Chondrocyte (in vitro differentiated cells): ENCODE data around the gene DCTN1. TPM values are rescaled to one million over a fixed set of nuclear protein-coding genes. Genes with fewer than 3 reads are reported as not detected.

Source experiments
- DNase-seq: peaks from one replicate; pipeline ENCODE4 v3.0.0; 2021; ENCODE audit warnings: mixed read lengths, low spot score
- H3K27ac Mint-ChIP-seq: one replicate; pipeline ENCODE4 v1.8.0; 2021; ENCODE audit warnings: mild to moderate bottlenecking, moderate library complexity, mixed read lengths; ENCODE audit not compliant: unreplicated experiment
- H3K27me3 Mint-ChIP-seq: 2 replicates; pipeline ENCODE4 v1.8.0; 2021; ENCODE audit warnings: low read depth, mixed read lengths
- H3K36me3 Mint-ChIP-seq: 2 replicates; pipeline ENCODE4 v1.8.0; 2021; ENCODE audit warnings: low read depth, mixed read lengths
- H3K4me1 Mint-ChIP-seq: 2 replicates; pipeline ENCODE4 v1.8.0; 2021; ENCODE audit warnings: low read depth, mild to moderate bottlenecking, mixed read lengths
- H3K4me3 Mint-ChIP-seq: one replicate; pipeline ENCODE4 v1.8.0; 2021; ENCODE audit warnings: mild to moderate bottlenecking, moderate library complexity, mixed read lengths; ENCODE audit not compliant: unreplicated experiment
- H3K9me3 Mint-ChIP-seq: 2 replicates; pipeline ENCODE4 v1.8.0; 2021; ENCODE audit warnings: low read depth, mixed read lengths
- CTCF ChIP-seq: fragments of 200-600 bp; sonication (generic); IDR thresholded peaks from 2 replicates; pipeline ENCODE4 v1.5.0; 2021; ENCODE audit warnings: antibody characterized with exemption, mild to moderate bottlenecking, moderate library complexity
- total RNA-seq: library from RNA; stranded (reverse); gene quantifications from 3 replicates; pipeline ENCODE4 v1.2.1, GENCODE V29; 2021

The DCTN1 gene
- total RNA-seq, 1 donor from 2014 or later: 157 TPM

- peaks cover 4% of the 10 kb centered on the region for H3K36me3 Mint-ChIP-seq
- no peak for TF ChIP-seq CTCF
These were observed 63.4 kb downstream of the DCTN1 start for GRCh38 chr2:74316627-74317295.

GRCh38 chr2:74314107-74314506 lies 66.0 kb downstream of the DCTN1 start:
- H3K4me3 Mint-ChIP-seq: no peak overlapping the region
- no peak for DNase-seq
- no peak overlapping the region for H3K27ac Mint-ChIP-seq
- no peak for TF ChIP-seq CTCF
- no peaks in the 10 kb centered on the region for H3K4me1 Mint-ChIP-seq
- peaks cover 9% of the 10 kb centered on the region for H3K9me3 Mint-ChIP-seq
- peaks cover 13% of the 10 kb centered on the region for H3K36me3 Mint-ChIP-seq
- no peaks in the 10 kb centered on the region for H3K27me3 Mint-ChIP-seq

More at GRCh38 chr2:74316627-74317295, 63.4 kb downstream of the DCTN1 start:
- H3K27me3 Mint-ChIP-seq: no peaks in the 10 kb centered on the region
- H3K27ac Mint-ChIP-seq: no peak overlapping the region
- H3K9me3 Mint-ChIP-seq: peaks cover 2% of the 10 kb centered on the region
- H3K4me3 Mint-ChIP-seq: no peak overlapping the region
- no peaks in the 10 kb centered on the region for H3K4me1 Mint-ChIP-seq
- DNase-seq: no peak

GRCh38 chr2:74313497-74313896 lies 66.6 kb downstream of the DCTN1 start:
- Mint-ChIP-seq H3K27me3 (no peaks in the 10 kb centered on the region), H3K4me3 (no peak overlapping the region), H3K9me3 (peaks cover 9% of the 10 kb centered on the region), H3K36me3 (peaks cover 13% of the 10 kb centered on the region), H3K4me1 (no peaks in the 10 kb centered on the region), H3K27ac (no peak overlapping the region)
- TF ChIP-seq CTCF: no peak
- DNase-seq: no peak

GRCh38 chr2:74312913-74313312 lies 67.2 kb downstream of the DCTN1 start:
- H3K9me3 Mint-ChIP-seq: peaks cover 9% of the 10 kb centered on the region
- DNase-seq: no peak
- no peak for TF ChIP-seq CTCF
- no peaks in the 10 kb centered on the region for H3K4me1 Mint-ChIP-seq
- H3K36me3 Mint-ChIP-seq: peaks cover 13% of the 10 kb centered on the region
- H3K27ac Mint-ChIP-seq: no peak overlapping the region
- no peak overlapping the region for H3K4me3 Mint-ChIP-seq
- no peaks in the 10 kb centered on the region for H3K27me3 Mint-ChIP-seq

Other genes starting within 250 kb of the DCTN1 start
- 27.4 to 46.4 TPM (median 27.8 TPM) in 3 replicates for gene BOLA3, start 232.4 kb downstream of the DCTN1 start, total RNA-seq
- gene MOB1A, start 201.4 kb downstream of the DCTN1 start, total RNA-seq: 78.3 to 96.1 TPM (median 81.0 TPM) in 3 replicates
- 74.0 to 366 TPM (median 363 TPM) in 3 replicates for gene MTHFD2, start 181.7 kb downstream of the DCTN1 start, total RNA-seq
- gene SLC4A5, start 36.9 kb downstream of the DCTN1 start, total RNA-seq: 0.65 to 2.2 TPM (median 1.2 TPM) in 3 replicates
- 1.3 to 3.4 TPM (median 1.5 TPM) in 3 replicates for gene C2orf81, start 41.3 kb upstream of the DCTN1 start, total RNA-seq
- 10.4 to 11.2 TPM (median 11.0 TPM) in 3 replicates for gene WDR54, start 41.4 kb upstream of the DCTN1 start, total RNA-seq
- 18.3 to 32.4 TPM (median 20.4 TPM) in 3 replicates for gene RTKN, start 61.6 kb upstream of the DCTN1 start, total RNA-seq
- gene INO80B, start 74.8 kb upstream of the DCTN1 start, total RNA-seq: 23.2 to 35.0 TPM (median 24.3 TPM) in 3 replicates
- 56.1 to 93.0 TPM (median 62.4 TPM) in 3 replicates for gene WBP1, start 78.1 kb upstream of the DCTN1 start, total RNA-seq
- 62.6 to 79.0 TPM (median 67.1 TPM) in 3 replicates for gene MOGS, start 85.1 kb upstream of the DCTN1 start, total RNA-seq
- 39.9 to 59.8 TPM (median 49.5 TPM) in 3 replicates for gene MRPL53, start 92.4 kb upstream of the DCTN1 start, total RNA-seq
- 12.7 to 21.9 TPM (median 13.3 TPM) in 3 replicates for gene CCDC142, start 102.7 kb upstream of the DCTN1 start, total RNA-seq
- 17.4 to 25.4 TPM (median 18.1 TPM) in 3 replicates for gene TTC31, start 102.8 kb upstream of the DCTN1 start, total RNA-seq
- gene LBX2, start 119.3 kb upstream of the DCTN1 start, total RNA-seq: 0.90 to 2.3 TPM (median 1.3 TPM) in 3 replicates
- gene PCGF1, start 127.4 kb upstream of the DCTN1 start, total RNA-seq: 26.1 to 30.7 TPM (median 30.0 TPM) in 3 replicates
- gene TLX2, start 134.1 kb upstream of the DCTN1 start, total RNA-seq: 0.10 TPM in 1 of 3 replicates, not detected in the others
- 0.34 TPM in 1 of 3 replicates, not detected in the others for gene DQX1, start 145.9 kb upstream of the DCTN1 start, total RNA-seq
- 76.8 to 94.3 TPM (median 79.8 TPM) in 3 replicates for gene AUP1, start 149.4 kb upstream of the DCTN1 start, total RNA-seq
- gene HTRA2, start 149.6 kb upstream of the DCTN1 start, total RNA-seq: 23.8 to 31.2 TPM (median 24.2 TPM) in 3 replicates
- gene LOXL3, start 173.6 kb upstream of the DCTN1 start, total RNA-seq: 107 to 112 TPM (median 109 TPM) in 3 replicates
- 33.6 to 46.0 TPM (median 44.4 TPM) in 3 replicates for gene DOK1, start 174.4 kb upstream of the DCTN1 start, total RNA-seq